HEK293 (cell line): ENCODE results near the gene MRNIP.

Source experiments
- CTCF ChIA-PET: fragments of 350-600 bp; formaldehyde crosslinking; extraction: SDS; loops from one replicate; lab custom pipeline; 2021; ENCODE audit warnings: antibody characterized with exemption; lab: Yijun Ruan, JAX
- POLR2A ChIA-PET: fragments of 300-600 bp; formaldehyde crosslinking; extraction: SDS; loops from one replicate; lab custom pipeline; 2020; ENCODE audit warnings: antibody characterized with exemption, inconsistent platforms; lab: Yijun Ruan, JAX
- H3K27ac ChIP-seq: fragments of 200-500 bp; sonication (Bioruptor generic); 2 replicates; pipeline ENCODE4 v1.5.1; 2014; ENCODE audit warnings: low read depth, low read length, control low read depth, inconsistent platforms; ENCODE audit errors: extremely low read depth
- H3K36me3 ChIP-seq, 2 experiments: fragments of 200-500 bp in 1 of 2; sonication (Bioruptor generic) in 1 of 2; 1 replicate in 1 of 2; 2 replicates in 1 of 2; pipeline ENCODE4 v1.5.1; 2014 to 2017; ENCODE audit warnings: inconsistent platforms in 2 of 2, low read length in 2 of 2; ENCODE audit not compliant: control insufficient read depth in 2 of 2, insufficient read depth in 1 of 2
- H3K4me1 ChIP-seq: fragments of 200-500 bp; sonication (Bioruptor generic); 2 replicates; pipeline ENCODE4 v1.5.1; 2014; ENCODE audit warnings: mild to moderate bottlenecking, low read length, inconsistent platforms; ENCODE audit not compliant: control insufficient read depth, insufficient read depth
- H3K4me3 ChIP-seq: 2 replicates; pipeline ENCODE4 v1.5.1; 2011; ENCODE audit warnings: low read depth, mild to moderate bottlenecking, control low read depth, low read length, moderate library complexity
- H3K9me3 ChIP-seq: fragments of 200-500 bp; sonication (Bioruptor generic); 2 replicates; pipeline ENCODE4 v1.5.1; 2014; ENCODE audit warnings: low read depth, low read length, inconsistent platforms; ENCODE audit not compliant: control insufficient read depth, insufficient read depth
- ELK4 ChIP-seq: IDR thresholded peaks from 2 replicates; pipeline ENCODE4 v1.6.1; 2011; ENCODE audit warnings: mild to moderate bottlenecking, low read depth, low read length, borderline replicate concordance
- IKZF3 ChIP-seq: fragments of 450-650 bp; IDR thresholded peaks from 2 replicates; pipeline ENCODE4 v1.5.0; 2018; ENCODE audit warnings: missing biosample characterization, mild to moderate bottlenecking, missing genetic modification characterization, moderate library complexity
- MEIS1 ChIP-seq: sonication (generic); formaldehyde crosslinking; IDR thresholded peaks from 2 replicates; pipeline ENCODE4 v1.8.1; 2022; ENCODE audit warnings: missing genetic modification reagents, mild to moderate bottlenecking, borderline replicate concordance
- RBAK ChIP-seq: fragments of 450-650 bp; formaldehyde crosslinking; IDR thresholded peaks from 2 replicates; pipeline ENCODE4 v1.5.1; 2016; ENCODE audit warnings: missing biosample characterization, missing genetic modification characterization
- ZBTB48 ChIP-seq: fragments of 450-650 bp; formaldehyde crosslinking; IDR thresholded peaks from 2 replicates; pipeline ENCODE4 v1.5.1; 2016; ENCODE audit warnings: missing biosample characterization, missing genetic modification characterization
- ZBTB49 ChIP-seq: fragments of 450-650 bp; formaldehyde crosslinking; IDR thresholded peaks from 2 replicates; pipeline ENCODE4 v1.5.1; 2016; ENCODE audit warnings: missing biosample characterization, missing genetic modification characterization, low read depth
- ZFP3 ChIP-seq: fragments of 450-650 bp; formaldehyde crosslinking; IDR thresholded peaks from 2 replicates; pipeline ENCODE4 v1.5.1; 2016; ENCODE audit warnings: low read depth, missing biosample characterization, missing genetic modification characterization
- ZNF112 ChIP-seq: fragments of 450-650 bp; formaldehyde crosslinking; IDR thresholded peaks from 2 replicates; pipeline ENCODE4 v1.5.0; 2017; ENCODE audit warnings: missing biosample characterization, missing genetic modification characterization
- ZNF174 ChIP-seq: fragments of 450-650 bp; formaldehyde crosslinking; IDR thresholded peaks from 2 replicates; pipeline ENCODE4 v1.5.0; 2017; ENCODE audit warnings: missing biosample characterization, mild to moderate bottlenecking, missing genetic modification characterization
- ZNF23 ChIP-seq: fragments of 450-650 bp; formaldehyde crosslinking; IDR thresholded peaks from 2 replicates; pipeline ENCODE4 v1.5.1; 2016; ENCODE audit warnings: missing biosample characterization, missing genetic modification characterization, borderline replicate concordance
- ZNF274 ChIP-seq, 2 experiments: fragments of 200-500 bp in 1 of 2; fragments of 450-650 bp in 1 of 2; sonication (Bioruptor generic) in 1 of 2; formaldehyde crosslinking in 1 of 2; IDR thresholded peaks; 2 replicates each; pipeline versions ENCODE4 v1.5.1 to v1.6.1; 2014 to 2016; ENCODE audit warnings: borderline replicate concordance in 1 of 2, inconsistent platforms in 1 of 2, low read length in 1 of 2, missing biosample characterization in 1 of 2, missing genetic modification characterization in 1 of 2
- ZNF335 ChIP-seq: fragments of 450-650 bp; formaldehyde crosslinking; conservative IDR thresholded peaks from 2 replicates; pipeline ENCODE4 v1.5.1; 2016; ENCODE audit warnings: missing biosample characterization, missing genetic modification characterization
- ZNF354C ChIP-seq: fragments of 450-650 bp; formaldehyde crosslinking; IDR thresholded peaks from 2 replicates; pipeline ENCODE4 v1.5.1; 2016; ENCODE audit warnings: missing biosample characterization, missing genetic modification characterization, low read depth, borderline replicate concordance
- ZNF394 ChIP-seq: fragments of 450-650 bp; formaldehyde crosslinking; IDR thresholded peaks from 2 replicates; pipeline ENCODE4 v1.5.1; 2016; ENCODE audit warnings: missing biosample characterization, missing genetic modification characterization, mild to moderate bottlenecking, moderate library complexity, borderline replicate concordance
- ZNF621 ChIP-seq: fragments of 450-650 bp; formaldehyde crosslinking; IDR thresholded peaks from 2 replicates; pipeline ENCODE4 v1.5.1; 2017; ENCODE audit warnings: missing biosample characterization, missing genetic modification characterization
- ZNF639 ChIP-seq: fragments of 450-650 bp; formaldehyde crosslinking; IDR thresholded peaks from 2 replicates; pipeline ENCODE4 v1.5.1; 2016; ENCODE audit warnings: missing biosample characterization, missing genetic modification characterization
- ZNF692 ChIP-seq: fragments of 450-650 bp; formaldehyde crosslinking; IDR thresholded peaks from 2 replicates; pipeline ENCODE4 v1.5.1; 2016; ENCODE audit warnings: missing biosample characterization, missing genetic modification characterization
- ZNF707 ChIP-seq: fragments of 450-650 bp; formaldehyde crosslinking; IDR thresholded peaks from 2 replicates; pipeline ENCODE4 v1.5.1; 2016; ENCODE audit warnings: missing biosample characterization, missing genetic modification characterization
- ZNF747 ChIP-seq: fragments of 450-650 bp; formaldehyde crosslinking; IDR thresholded peaks from 2 replicates; pipeline ENCODE4 v1.5.1; 2016; ENCODE audit warnings: missing biosample characterization, missing genetic modification characterization
- ZSCAN5A ChIP-seq: fragments of 450-650 bp; formaldehyde crosslinking; IDR thresholded peaks from 2 replicates; pipeline ENCODE4 v1.5.1; 2016; ENCODE audit warnings: missing biosample characterization, missing genetic modification characterization
- ZXDB ChIP-seq: fragments of 450-650 bp; formaldehyde crosslinking; IDR thresholded peaks from 2 replicates; pipeline ENCODE4 v1.5.1; 2016; ENCODE audit warnings: missing biosample characterization, missing genetic modification characterization
- TF ChIP-seq, protein P1 (sequence below): fragments of 450-650 bp; formaldehyde crosslinking; IDR thresholded peaks from 2 replicates; pipeline ENCODE4 v1.5.1; 2017; ENCODE audit warnings: missing biosample characterization, missing genetic modification characterization

The MRNIP gene

DNA sequence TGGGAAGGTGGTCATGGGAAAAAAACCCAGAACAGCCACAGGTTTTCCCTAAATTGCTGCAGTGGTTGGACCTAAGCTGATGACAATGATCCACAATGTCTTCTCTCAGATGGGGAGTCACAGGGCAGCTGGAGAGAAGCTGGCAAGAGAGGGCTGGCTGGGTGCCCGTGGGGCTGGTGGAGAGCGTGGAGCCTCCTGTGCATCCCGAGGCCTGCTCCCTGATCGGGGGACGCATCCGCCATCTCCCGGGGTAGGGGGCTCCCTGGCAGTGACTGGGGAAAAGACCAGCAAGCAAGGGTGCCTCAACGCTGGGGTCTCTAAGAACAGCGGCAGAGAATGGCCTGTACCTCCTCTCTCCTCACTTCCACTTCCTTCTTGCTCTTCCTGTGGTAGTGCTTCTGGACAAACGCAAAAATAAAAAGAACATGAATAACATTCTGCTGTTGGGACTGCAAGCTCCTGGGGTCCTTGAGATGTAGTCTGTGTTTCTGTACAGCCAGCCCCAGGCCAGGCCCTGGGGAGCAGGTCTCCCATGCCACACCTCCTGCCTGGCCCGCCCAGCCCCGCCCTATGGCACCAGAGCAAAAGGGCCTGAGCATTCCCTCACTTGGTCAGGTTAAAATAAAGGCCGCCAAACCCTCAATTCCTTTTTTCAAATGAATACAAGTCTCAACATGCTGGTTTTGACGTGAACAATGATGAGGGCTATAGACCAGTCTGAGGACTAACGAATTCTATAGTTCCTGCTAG lies 7.0 kb upstream of the MRNIP start (continued):
- no peak for TF ChIP-seq ZBTB49 (tag by site-specific recombination)
- TF ChIP-seq ZNF274 (IDR thresholded peaks at IDR 0.05; ENCODE audit: low read length) = no peak
- TF ChIP-seq ZNF274 (tag by site-specific recombination; IDR thresholded peaks at IDR 0.05; ENCODE audit: borderline replicate concordance) = no peak
- no peak for TF ChIP-seq ZNF174 (tag by site-specific recombination)
- TF ChIP-seq, protein P1, sequence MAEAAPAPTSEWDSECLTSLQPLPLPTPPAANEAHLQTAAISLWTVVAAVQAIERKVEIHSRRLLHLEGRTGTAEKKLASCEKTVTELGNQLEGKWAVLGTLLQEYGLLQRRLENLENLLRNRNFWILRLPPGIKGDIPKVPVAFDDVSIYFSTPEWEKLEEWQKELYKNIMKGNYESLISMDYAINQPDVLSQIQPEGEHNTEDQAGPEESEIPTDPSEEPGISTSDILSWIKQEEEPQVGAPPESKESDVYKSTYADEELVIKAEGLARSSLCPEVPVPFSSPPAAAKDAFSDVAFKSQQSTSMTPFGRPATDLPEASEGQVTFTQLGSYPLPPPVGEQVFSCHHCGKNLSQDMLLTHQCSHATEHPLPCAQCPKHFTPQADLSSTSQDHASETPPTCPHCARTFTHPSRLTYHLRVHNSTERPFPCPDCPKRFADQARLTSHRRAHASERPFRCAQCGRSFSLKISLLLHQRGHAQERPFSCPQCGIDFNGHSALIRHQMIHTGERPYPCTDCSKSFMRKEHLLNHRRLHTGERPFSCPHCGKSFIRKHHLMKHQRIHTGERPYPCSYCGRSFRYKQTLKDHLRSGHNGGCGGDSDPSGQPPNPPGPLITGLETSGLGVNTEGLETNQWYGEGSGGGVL = no peak

DNA sequence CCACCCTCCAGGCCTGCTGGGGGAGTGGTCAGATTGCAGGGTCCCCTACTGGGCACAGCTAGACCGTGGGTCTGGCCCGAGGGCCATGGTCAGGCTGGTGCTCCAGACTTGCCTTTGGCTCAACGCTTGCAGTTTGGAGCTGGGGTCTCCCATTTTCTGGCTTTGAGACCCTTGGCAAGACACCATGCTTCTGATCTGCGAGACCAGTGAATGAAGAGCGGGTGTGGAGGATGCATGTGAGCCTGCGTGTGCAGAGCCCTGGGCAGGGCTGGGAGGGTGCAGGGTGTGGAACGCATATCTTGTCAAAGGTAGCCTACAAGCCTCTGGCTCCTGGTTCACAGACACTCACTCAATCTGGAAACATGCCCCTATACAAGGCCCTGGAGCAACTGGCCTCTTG lies 6.1 kb upstream of the MRNIP start:
- ChIA-PET POLR2A (no interaction called here), CTCF (no interaction called here)
- H3K36me3 ChIP-seq = peaks cover 3 to 80% of the 10 kb centered on the region in 2 experiments; a peak in 2 of 3 replicates

More for the DNA sequence above, 6.1 kb upstream of the MRNIP start:
- no peak overlapping the region for H3K27ac ChIP-seq
- no peaks in the 10 kb centered on the region for H3K4me1 ChIP-seq
- H3K9me3 ChIP-seq = no peaks in the 10 kb centered on the region
- TF ChIP-seq ZNF394 = no peak
- no peak for TF ChIP-seq ZXDB
- no peak for TF ChIP-seq ZNF639
- TF ChIP-seq ZNF112 = no peak
- TF ChIP-seq RBAK (tag by site-specific recombination) = no peak
- no peak for TF ChIP-seq ZNF23 (tag by site-specific recombination)
- TF ChIP-seq ELK4 = no peak
- TF ChIP-seq ZNF707 (tag by site-specific recombination) = no peak
- TF ChIP-seq ZNF747 = no peak
- TF ChIP-seq ZSCAN5A (tag by site-specific recombination) = no peak
- no peak for TF ChIP-seq ZNF335 (tag by site-specific recombination)
- no peak for TF ChIP-seq ZNF692 (tag by site-specific recombination)
- TF ChIP-seq MEIS1 (CRISPR knock-in tag) = no peak
- TF ChIP-seq ZNF621 (tag by site-specific recombination) = no peak
- no peak for TF ChIP-seq IKZF3 (tag by site-specific recombination)
- TF ChIP-seq ZNF354C = no peak
- TF ChIP-seq ZFP3 (tag by site-specific recombination) = no peak
- no peak for TF ChIP-seq ZBTB48
- TF ChIP-seq, all 188 proteins: peak for 0
- H3K4me3 ChIP-seq = no peak overlapping the region
